MM.1S (cell line): ENCODE results near the gene ANGPT4.

Source experiments
- CTCF ChIP-seq: fragments of 300-600 bp; sonication (generic); IDR thresholded peaks from 2 replicates; pipeline ENCODE4 v1.5.1; 2016; ENCODE audit warnings: antibody characterized with exemption, low read length, mixed read lengths
- EZH2 ChIP-seq: fragments of 300-600 bp; sonication (generic); optimal IDR thresholded peaks from 2 replicates; pipeline ENCODE3; 2017; ENCODE audit warnings: low read depth, mild to moderate bottlenecking, antibody characterized with exemption, low read length, mixed read lengths
- EZH2phosphoT487 ChIP-seq: fragments of 300-600 bp; sonication (generic); IDR thresholded peaks from 2 replicates; pipeline ENCODE4 v1.6.1; 2018; ENCODE audit warnings: antibody characterized with exemption, low read length

GRCh38 chr20:956330-956951 is 40.3 kb upstream of the ANGPT4 start:
- TF ChIP-seq CTCF = peak; percentile 97
- TF ChIP-seq EZH2 = no peak
- TF ChIP-seq EZH2phosphoT487 = no peak
